HL-60 (cell line): ENCODE results near the gene PCIF1.

Experiments used
- CTCF ChIP-seq: IDR thresholded peaks from one replicate; pipeline ENCODE4 v1.5.1; 2011; ENCODE audit warnings: low read length, control low read depth, inconsistent platforms; ENCODE audit not compliant: insufficient read depth
- GABPA ChIP-seq: IDR thresholded peaks from 2 replicates; pipeline ENCODE4 v1.6.1; 2012; ENCODE audit warnings: low read depth
- POLR2AphosphoS5 ChIP-seq: IDR thresholded peaks from 2 replicates; pipeline ENCODE4 v1.6.1; 2012; ENCODE audit warnings: low read depth
- REST ChIP-seq: IDR thresholded peaks from 2 replicates; pipeline ENCODE4 v1.6.1; 2012; ENCODE audit warnings: low read depth; ENCODE audit not compliant: insufficient replicate concordance
- SPI1 ChIP-seq: IDR thresholded peaks from 2 replicates; pipeline ENCODE4 v1.6.1; 2012; ENCODE audit warnings: low read depth, mild to moderate bottlenecking, borderline replicate concordance

GRCh38 chr20:45994761-45995493 lies 60.4 kb downstream of the PCIF1 start:
- TF ChIP-seq POLR2AphosphoS5 (no peak), CTCF (no peak), REST (no peak), GABPA (no peak), SPI1 (no peak)
